AG09319 (cell line): ENCODE results near the gene PRKG1.

Experiments
- DNase-seq: peaks from one replicate; pipeline ENCODE4 v3.0.0-alpha.2; 2010; ENCODE audit warnings: low read depth; ENCODE audit errors: extremely low read depth
- TF ChIP-seq, protein P1 (sequence below): IDR thresholded peaks from 2 replicates; pipeline ENCODE4 v1.5.1; 2011; ENCODE audit warnings: low read depth, mild to moderate bottlenecking, inconsistent platforms, low read length, moderate library complexity

The PRKG1 gene

DNA sequence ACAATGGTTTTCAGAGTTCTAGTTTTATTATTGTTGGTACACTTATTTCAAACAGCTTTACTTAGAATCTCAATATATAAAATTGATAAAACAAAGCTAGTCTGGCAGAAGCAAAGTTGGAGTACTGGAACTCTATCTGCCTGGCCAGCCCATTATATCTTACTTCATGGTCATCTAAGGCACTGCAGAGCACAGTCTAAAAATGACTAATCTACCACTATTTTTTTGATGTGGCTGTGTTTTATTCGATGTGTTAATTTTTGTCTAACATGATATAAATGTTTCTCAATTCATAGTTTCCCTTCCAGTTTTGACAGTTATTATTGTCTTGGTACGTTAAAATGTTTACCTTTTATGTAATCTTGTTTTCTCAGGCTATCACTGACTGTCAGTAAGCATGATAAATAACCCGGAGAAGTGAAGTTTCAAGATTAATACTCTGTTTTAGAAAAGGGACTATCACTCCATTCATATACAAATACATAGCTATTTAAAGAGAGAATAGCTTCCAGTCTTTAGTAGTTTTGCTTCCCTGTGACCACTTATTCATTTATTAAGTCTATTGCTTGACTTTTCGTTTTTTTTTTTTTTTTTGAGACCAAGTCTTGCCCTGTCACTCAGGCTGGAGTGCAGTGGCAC lies 685.7 kb downstream of the PRKG1 start:
- DNase-seq = no peak

GRCh38 chr10:51760864-51761640 lies 686.8 kb downstream of the PRKG1 start:
- DNase-seq = no peak
- TF ChIP-seq, protein P1, sequence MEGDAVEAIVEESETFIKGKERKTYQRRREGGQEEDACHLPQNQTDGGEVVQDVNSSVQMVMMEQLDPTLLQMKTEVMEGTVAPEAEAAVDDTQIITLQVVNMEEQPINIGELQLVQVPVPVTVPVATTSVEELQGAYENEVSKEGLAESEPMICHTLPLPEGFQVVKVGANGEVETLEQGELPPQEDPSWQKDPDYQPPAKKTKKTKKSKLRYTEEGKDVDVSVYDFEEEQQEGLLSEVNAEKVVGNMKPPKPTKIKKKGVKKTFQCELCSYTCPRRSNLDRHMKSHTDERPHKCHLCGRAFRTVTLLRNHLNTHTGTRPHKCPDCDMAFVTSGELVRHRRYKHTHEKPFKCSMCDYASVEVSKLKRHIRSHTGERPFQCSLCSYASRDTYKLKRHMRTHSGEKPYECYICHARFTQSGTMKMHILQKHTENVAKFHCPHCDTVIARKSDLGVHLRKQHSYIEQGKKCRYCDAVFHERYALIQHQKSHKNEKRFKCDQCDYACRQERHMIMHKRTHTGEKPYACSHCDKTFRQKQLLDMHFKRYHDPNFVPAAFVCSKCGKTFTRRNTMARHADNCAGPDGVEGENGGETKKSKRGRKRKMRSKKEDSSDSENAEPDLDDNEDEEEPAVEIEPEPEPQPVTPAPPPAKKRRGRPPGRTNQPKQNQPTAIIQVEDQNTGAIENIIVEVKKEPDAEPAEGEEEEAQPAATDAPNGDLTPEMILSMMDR = no peak

More for the DNA sequence above, 685.7 kb downstream of the PRKG1 start:
- TF ChIP-seq, protein P1 = no peak

DNA sequence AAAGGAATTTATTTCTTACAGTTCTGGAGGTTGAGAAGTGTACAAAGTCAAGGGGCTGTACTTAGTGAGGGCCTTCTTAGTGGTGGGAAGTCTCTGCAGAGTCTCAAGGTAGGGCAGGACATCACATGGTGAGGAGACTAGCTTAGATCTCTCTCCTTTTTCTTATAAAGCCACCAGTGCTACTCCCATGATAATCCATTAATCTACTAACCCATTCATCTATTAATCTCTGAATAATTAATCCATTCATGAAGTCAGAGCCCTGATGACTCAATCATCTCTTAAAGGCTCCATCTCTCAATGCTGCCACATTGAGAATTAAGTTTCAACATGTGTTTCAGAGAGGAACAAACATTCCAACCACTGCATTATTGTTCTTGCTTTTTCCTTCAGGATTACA lies 689.5 kb downstream of the PRKG1 start:
- no peak for DNase-seq
- TF ChIP-seq, protein P1 = no peak

DNA sequence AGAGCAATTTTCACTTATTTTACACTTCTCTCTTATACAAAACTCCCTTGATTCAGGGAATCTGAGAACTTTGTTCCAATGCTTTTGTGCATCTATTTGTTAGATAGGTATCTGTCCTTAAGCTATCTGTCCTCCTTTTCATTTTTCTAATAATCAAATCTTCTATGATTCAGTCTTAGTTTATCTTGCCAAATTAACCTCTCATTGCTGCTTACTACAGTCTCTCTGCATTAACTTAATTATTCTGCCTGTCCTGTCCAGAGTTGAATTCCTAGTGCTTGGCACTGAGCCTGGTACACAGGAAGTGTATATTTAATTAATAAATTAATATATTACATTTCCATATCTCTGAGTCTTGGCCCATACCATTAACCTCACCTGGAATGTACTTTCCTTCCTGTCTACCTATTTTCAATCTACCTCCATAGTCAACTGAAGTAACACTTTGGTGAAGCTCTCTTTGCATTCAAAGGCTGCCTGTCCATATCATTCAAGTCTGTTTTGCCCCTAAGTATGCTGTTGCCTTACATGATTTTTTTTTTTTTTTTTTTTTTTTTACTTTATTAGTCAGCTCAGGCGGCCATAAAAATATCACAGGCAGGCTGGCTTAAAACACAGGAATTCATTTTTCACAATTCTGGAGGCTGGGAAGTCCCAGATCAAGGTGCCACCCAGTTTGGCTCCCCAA lies 691.1 kb downstream of the PRKG1 start:
- TF ChIP-seq, protein P1 = no peak
- no peak for DNase-seq

- TF ChIP-seq, protein P1 = no peak
- no peak for DNase-seq
Measured at GRCh38 chr10:51766423-51767102, 692.3 kb downstream of the PRKG1 start.

DNA sequence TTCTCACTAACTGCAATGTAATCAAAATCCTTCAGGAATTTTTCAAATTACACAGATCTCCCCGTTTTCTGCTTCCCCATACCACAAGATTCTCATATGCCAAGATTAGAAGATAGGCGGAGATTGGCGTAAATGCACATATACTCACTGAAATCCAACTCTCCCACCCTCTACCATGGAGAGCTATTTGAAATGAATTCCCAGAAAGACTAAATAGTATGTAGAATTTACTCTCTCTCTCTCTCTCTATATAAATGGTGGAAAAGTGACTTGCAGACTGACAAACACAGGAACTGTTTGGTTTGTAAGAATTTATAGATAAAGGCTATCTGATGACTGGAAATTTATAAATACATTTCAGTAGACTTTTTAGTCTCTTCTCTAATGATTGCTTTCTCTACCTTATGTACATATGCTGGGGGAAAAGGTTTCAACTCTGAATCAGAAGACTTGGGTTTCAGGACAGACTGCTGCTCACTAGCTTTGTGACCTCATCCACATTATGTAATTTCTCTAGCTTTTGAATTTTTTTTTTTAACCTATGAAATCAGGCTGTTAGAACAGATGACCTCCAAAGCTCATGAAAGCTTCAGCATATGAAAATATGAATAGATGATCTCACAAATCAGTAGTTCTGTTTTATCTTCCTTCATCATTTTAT lies 692.9 kb downstream of the PRKG1 start:
- TF ChIP-seq, protein P1 = no peak
- DNase-seq = no peak
